Measurements from ENCODE around the gene MARCHF6.

- TF ChIP-seq FOXM1 (IDR thresholded peaks at IDR 0.05; ENCODE audit: borderline replicate concordance) (no peak), NFRKB (IDR thresholded peaks at IDR 0.05) (no peak), ARNT (IDR thresholded peaks at IDR 0.05) (no peak), SUZ12 (IDR thresholded peaks at IDR 0.05) (no peak), FOXK2 (IDR thresholded peaks at IDR 0.05) (no peak), SP1 (IDR thresholded peaks at IDR 0.05) (no peak), TARDBP (IDR thresholded peaks at IDR 0.05) (no peak), ELF4 (IDR thresholded peaks at IDR 0.05) (no peak), ZNF384 (IDR thresholded peaks at IDR 0.05) (no peak), CTBP1 (IDR thresholded peaks at IDR 0.05; ENCODE audit: borderline replicate concordance) (no peak)
Observed at GRCh38 chr5:10339058-10339811, 14.3 kb upstream of the MARCHF6 start.
